Posterior vena cava (tissue), 2 donors: ENCODE data around the gene TRHDE. TPM values are rescaled to one million over a fixed set of nuclear protein-coding genes. Genes with fewer than 3 reads are reported as not detected.
"Not testable (repeated sequence)": the region's sequence is repeated elsewhere in the genome, so short reads cannot be mapped to it uniquely, and the experiment has no call there.

ENCODE experiments used
- DNase-seq: peaks from one replicate; pipeline ENCODE4 v3.0.0-alpha.2; 2020; ENCODE audit warnings: low spot score
- intact Hi-C, 2 donors: fragments of 100-400 bp; cut with DNase I; formaldehyde crosslinking; loops; one replicate each; pipeline versions ENCODE4 v1.14.1 to v1.14.2; 2022 to 2023
- total RNA-seq, 2 donors: library from RNA; stranded (reverse); fragmentation: NEBNext Ultra II Directional; extraction: Animal tissue kit (Norgen Biotek cat#: 25700); gene quantifications; one replicate each; pipeline ENCODE4 v1.2.1, GENCODE V29; 2021
- donor health status: DM: yes; HTN: yes; CAD: no.
- donor health status: DM: yes; HTN: yes; CAD: no.

The TRHDE gene
- total RNA-seq, 2 donors from 2014 or later = 3.1 to 4.8 TPM

DNA sequence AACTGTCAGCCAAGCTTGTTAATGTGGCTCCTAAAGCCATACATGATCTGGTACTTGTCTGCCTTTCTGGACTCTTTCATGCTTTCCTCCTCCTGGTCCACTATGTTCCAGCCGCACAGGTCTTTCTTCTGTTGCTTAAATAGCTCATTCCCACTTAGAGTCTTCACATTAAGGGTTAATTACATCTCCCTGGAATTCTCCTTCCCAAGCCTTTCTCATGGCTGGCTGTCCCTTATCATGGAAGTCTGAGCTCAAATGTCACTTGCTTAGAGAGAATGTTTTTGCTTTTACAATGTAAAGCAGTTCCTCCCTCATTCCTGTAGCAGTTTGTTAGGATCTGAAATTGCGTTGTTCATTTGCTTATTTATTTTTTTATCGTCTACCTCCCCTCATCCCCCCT lies 199.6 kb downstream of the TRHDE start:
- intact Hi-C loops = no loop called here
- DNase-seq = no peak

DNA sequence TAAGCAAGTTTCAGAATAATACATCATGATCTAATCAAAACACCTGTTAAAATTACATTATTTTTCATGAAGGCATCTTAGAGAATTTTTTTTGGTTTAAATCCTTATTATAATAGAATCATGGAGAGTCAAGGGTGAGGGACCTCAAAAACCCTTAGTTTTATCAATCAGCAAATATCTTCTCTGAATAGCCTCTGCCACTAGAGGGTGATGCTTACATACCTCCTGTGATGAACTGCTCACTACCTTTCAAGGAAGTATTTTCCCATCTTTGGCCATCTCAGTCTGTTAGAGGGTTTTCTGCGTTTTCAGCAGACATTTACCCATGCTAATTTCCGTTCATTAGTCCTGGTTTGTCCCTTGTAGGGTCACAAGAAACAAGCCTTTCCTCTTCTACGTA lies 200.2 kb downstream of the TRHDE start:
- intact Hi-C loops = no loop called here
- no peak for DNase-seq

DNA sequence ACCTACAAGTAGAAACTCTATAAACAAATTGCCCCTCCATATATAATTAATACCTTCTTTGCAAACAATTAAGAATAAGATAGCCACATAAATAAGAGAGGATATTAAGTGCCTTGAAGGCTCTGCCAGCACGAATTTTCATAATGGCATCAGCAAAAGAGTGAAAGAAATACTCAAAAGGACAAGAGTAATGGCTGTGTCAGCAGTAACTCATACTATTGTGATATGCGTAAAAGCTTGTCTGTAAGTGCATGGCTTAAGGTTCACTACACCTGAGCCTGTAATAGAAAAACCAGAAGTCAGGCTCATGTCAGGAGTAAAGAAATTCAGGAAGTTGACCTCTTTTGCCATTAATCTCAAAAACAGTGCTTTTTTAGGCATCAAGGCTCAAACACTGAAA lies 204.1 kb downstream of the TRHDE start:
- DNase-seq = no peak
- intact Hi-C loops = no loop called here

DNA sequence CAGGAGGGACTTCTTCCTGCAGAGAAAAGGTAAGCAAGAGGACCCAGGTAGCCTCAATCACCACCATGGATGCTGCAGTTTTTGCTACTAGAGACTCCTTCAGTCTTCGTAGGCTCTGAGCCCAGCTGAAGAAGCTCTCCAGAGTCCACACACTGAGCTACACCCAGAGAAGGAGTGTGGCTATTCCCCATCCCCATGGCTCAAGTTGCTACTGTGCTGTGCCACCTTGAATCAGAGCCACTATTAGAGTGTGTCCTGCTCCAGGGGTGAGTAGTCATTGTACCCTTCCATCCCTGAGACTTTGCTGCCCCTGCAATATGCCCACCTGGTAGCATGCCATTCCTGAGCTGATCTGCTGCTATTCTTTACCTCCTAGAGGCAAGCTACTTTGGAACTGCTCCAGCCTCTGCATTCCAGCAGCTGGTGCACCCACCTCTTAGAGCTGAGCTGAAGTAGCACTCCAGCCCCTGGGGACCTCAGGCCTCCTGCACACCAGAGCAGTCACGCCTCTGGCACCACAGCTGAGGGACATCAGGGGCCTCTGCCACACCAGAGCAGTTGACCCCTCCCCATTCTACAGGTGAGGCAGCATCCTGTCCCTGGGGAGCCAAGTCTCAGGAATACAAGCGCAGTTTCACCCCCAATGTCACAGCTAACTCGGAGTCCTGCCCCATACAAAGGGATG lies 213.0 kb downstream of the TRHDE start:
- intact Hi-C loops = no loop called here

DNA sequence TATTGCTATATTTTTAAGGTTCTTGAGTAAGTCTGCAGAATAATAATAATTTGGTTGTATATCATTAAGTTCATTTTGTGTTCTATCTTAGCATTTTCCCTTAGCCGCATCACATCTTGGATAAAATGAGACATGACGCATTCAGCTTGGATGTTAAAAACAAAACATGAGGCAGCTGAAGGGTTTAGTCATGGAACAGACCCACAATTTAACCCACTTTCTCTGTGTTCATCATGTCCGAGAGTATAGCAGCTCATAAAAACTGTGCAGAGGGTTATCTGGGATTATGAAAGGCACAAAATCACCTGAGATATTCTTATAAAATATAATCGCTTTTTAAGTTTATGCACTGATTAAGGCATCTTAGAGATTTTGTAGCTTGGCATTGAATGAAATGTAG lies 219.3 kb downstream of the TRHDE start:
- intact Hi-C loops = no loop called here
- no peak for DNase-seq

More for the DNA sequence above, 213.0 kb downstream of the TRHDE start:
- DNase-seq = no peak

DNA sequence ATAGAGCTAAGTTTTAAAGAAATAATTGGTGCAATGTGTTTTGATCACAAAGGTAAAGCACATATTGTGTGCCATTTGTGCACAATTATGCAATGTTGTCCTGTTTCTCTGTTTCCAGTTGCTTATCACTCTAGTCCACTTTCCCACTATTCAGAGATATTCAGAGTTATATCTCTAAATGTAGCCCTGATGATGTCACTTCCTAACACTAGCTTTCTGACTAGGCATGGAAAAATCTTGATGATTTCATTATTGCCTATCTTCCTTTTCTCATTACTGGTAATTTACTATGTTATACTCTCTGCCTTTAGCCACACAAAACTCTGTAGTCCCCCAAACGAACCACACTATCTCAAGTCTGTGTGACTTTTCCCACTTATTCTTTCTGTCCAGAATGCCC lies 221.2 kb downstream of the TRHDE start:
- no peak for DNase-seq
- intact Hi-C loops = no loop called here

DNA sequence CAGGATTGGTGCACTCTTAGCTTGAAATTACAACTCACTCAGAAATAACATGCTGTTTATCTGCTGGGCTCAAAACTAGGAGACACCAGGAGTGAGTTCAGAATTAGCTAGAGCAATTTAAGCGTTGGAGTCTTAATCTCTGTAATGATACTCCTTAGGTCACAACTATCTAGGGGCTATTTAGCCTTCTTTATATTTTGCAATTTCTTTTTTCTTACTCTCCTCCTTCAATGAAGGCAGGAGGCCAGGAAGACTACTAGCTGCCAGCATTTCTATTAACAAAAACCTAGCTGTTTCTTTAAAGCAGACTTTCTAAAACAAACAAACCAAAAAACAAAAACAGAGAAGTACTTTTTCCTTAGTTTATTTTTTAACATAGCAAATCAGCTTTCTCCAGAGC lies 226.2 kb downstream of the TRHDE start:
- intact Hi-C loops = no loop called here
- no peak for DNase-seq

DNA sequence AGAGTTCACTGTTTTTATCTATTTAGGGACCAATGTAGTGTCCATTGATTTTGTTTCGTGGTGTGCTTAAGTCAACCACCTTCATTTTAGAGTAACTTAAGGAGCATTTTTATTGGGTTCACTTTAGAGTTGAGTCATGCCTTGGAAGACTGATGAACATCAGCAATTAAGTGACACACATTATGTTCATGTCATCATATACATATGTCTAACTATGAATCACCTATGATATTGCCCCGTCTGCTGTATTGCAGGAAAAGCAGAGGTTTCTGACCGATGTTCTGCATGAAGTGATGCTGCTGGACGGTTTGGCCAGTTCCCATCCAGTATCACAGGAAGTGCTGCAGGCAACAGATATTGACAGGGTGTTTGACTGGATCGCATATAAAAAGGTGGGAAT lies 227.1 kb downstream of the TRHDE start:
- intact Hi-C loops = no loop called here
- no peak for DNase-seq

DNA sequence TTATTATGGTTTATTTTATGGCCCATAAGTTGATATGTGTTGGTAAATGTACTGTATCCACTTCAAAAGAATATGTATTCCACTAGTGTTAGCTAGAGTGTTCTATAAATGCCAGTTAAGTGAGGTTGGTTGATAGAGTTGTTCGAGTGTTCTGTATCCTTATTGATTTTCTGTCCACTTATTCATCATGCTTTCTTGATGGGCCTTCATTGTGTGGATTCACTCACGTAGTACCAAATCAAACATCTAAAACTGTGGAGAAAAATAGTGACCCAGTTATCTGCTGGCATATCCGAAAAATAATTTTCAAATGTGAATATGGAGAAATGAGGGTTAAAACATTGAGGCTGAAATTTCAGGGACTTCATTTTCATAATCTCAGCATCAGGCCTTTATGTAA lies 230.4 kb downstream of the TRHDE start:
- no peak for DNase-seq
- intact Hi-C loops = no loop called here

DNA sequence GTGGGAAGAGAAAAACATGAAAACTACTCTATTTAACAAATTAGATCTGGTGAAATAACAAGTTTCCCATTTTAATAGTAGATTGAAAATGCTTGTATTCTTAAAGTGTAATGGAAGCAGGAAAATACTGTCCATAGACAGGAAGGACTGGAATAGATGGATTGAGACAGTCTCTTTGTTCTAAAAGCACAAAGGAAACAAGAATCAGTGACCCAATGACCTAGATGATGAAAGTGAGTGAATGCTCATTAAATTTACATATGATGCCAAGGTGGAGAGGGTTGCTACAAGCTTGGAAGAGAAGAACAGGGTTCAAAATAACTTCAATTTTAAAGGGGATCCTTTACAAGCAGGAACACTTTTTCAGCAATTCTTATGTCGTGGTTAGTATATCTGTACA lies 233.1 kb downstream of the TRHDE start:
- intact Hi-C loops = no loop called here

DNA sequence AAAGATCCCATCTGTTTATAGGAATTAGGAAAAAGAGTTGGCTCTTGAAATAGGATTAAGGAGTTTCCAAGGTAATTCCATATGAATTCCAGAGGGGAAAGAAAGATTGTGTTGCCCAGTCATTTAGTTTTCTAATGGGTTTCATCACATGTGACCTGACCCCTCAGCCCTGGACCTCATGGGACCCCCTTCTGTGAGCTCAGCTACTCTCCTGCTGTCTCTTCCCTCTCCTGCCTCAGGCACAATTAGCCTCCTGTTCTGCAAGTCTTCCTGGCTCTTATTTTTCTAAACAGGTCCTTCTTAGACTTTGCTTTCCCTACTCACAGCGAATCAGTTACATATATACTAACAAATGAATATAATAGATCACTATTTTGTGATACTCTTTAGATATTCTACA lies 237.7 kb downstream of the TRHDE start:
- DNase-seq = no peak
- intact Hi-C loops = no loop called here

More for the DNA sequence above, 233.1 kb downstream of the TRHDE start:
- no peak for DNase-seq

DNA sequence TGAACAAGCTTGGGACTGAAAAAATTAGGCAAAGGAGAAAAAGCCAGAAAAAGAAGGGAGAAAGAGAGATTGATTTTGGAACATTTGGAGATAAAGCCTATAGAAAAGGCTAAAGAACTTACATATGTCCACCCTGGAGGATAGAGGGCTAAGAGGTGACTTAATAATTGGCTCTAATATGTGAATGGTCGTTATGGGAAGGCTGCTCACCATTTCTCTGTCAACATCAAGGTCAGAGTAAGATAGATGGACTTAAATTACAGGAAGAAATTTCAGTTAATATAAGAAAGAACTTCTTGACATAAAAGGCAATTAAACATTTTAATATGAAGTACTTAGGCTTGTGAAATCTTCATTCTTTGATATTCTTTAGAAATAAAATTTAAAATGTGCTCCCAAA lies 238.6 kb downstream of the TRHDE start:
- intact Hi-C loops = no loop called here
- no peak for DNase-seq

DNA sequence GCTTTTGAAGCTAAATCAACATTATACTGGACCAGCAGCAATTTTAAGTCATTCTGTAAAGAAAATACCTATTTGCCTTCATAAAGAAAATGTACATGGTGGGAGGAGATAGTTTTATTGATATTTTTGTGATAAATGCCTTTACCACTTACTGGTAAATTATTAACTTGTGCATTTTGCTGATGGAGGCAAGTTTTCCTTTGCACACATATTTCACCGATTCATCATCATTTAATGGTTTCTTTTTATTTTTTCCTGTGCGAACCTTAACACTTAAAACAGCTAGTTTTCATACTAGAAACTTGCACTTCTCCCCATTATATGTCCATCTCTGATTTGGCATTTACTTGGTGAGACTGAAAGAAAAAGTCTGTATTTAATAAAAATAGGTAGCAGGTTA lies 239.3 kb downstream of the TRHDE start:
- no peak for DNase-seq
- intact Hi-C loops = no loop called here

DNA sequence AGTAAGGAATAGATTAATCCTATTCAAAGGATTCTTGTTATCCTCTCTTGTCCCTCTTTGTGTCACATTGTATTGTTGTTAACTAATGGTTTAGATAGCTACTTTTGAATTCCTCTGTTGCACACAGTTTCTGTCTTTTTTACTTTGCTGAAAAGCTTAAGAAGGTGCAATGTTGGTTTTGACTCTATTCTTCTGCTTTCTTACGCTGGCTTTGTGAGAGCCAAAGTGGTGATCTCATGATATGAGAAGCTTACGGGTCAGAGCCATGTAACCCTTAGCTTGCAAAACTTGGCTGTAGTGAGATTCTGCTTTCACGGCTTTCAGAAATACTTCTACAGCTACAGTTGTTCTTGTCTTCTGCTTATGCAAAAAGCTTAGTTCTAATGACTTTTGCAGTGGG lies 239.7 kb downstream of the TRHDE start:
- intact Hi-C loops = no loop called here

DNA sequence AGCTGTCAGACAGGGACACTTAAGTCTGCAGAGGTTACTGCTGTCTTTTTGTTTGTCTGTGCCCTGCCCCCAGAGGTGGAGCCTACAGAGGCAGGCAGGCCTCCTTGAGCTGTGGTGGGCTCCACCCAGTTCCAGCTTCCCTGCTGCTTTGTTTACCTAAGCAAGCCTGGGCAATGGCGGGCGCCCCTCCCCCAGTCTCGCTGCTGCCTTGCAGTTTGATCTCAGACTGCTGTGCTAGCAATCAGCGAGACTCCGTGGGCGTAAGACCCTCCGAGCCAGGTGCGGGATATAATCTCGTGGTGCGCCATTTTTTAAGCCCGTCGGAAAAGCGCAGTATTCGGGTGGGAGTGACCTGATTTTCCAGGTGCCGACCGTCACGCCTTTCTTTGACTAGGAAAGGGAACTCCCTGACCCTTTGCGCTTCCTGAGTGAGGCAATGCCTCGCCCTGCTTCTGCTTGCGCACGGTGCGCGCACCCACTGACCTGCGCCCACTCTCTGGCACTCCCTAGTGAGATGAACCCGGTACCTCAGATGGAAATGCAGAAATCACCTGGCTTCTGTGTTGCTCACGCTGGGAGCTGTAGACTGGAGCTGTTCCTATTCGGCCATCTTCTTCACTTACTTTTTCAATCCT lies 248.0 kb downstream of the TRHDE start:
- DNase-seq, intact Hi-C loops: not testable (repeated sequence)

More for the DNA sequence above, 239.7 kb downstream of the TRHDE start:
- no peak for DNase-seq

DNA sequence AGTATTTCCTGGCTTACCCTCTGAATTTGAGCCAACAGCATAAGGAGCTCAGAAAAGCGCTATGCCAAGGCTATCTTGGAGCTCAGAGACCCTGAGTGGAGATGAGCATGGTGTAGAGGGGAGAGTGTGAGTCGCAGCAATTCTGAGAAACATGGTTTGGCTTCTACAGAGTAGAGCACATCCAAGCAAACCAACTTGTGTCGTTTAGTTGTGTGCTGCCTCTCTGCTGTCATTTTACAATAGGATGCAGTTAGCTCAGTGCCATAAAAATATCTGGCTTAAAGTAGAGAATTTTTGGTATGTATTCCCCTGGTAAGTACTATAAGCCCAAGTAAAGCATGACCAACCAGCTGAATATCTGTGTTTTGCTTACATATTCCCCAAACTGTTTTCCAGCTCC lies 249.2 kb downstream of the TRHDE start:
- DNase-seq = no peak
- intact Hi-C loops = no loop called here

DNA sequence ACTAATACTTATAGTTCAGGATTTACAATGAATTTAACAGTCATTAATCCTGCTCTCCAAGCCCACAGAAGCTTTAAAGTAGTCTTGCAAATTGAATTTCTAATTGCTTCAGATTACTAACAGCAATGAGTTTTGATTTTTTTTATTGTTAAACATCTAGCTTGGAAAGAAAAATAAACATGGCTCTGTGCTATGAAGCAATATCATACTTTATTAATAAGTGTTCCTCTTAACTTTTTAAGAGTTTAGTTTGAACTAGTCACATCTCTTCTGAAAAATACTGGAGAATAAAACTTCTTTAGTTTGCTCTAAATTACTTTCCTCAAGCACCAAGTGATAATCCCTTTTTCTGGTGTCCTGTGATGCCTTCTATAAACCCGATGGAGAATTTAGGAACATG lies 250.2 kb downstream of the TRHDE start:
- no peak for DNase-seq

DNA sequence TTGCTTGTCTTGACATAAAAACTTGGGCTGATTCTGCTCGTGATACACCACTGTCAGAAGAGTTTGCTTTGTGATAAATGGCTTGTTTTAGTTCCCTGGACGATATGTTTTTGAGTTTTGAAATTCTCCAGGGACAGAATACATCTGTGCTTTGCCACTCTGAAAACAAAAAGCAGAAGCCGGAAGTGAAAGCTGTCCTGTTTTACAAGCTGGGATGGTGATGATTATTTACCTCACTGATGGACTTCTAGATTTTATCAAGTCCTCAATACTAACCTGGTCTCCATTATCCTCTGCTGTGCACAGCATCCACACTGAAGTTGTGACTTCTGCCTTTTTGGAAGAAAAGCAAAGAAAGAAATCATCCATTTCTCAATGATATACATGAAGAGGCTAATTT lies 251.6 kb downstream of the TRHDE start:
- intact Hi-C loops = no loop called here
- DNase-seq = no peak

More for the DNA sequence above, 250.2 kb downstream of the TRHDE start:
- intact Hi-C loops = no loop called here

DNA sequence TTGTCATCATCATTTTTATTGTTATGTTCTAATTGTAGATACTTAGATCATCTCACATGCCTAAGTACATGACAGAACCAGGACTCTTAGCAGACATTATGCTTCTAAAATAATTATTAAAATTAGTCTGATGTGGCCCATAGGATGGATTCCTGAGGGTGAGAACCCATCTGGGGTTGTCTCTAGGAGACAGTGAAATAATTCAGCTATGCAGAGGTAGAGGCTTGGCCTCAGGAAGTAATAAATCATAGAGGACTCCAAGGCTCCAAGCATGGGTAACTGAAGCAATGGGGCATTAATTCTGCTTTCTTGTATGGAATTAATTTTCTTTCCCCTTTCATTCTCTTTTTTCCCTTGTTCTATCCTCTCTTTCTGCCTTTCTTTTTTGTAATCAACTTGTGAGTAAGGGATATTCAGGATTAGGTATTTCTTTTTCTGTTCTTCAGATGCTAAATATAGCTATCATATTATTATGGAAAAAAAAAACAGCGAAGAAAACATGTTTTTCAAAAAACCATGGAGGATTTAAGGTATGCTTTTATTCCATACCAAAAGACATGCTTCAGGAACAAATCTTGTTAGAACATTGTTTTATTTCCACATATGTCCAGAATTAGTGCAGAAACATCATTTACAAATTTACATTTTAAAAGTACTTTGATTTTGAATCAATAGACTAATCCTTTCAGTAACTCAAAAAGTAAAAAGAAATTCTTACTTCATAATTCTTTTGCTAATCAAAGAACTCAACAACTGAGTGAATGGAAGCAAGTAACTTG lies 263.2 kb downstream of the TRHDE start:
- DNase-seq = no peak
- intact Hi-C loops = no loop called here

DNA sequence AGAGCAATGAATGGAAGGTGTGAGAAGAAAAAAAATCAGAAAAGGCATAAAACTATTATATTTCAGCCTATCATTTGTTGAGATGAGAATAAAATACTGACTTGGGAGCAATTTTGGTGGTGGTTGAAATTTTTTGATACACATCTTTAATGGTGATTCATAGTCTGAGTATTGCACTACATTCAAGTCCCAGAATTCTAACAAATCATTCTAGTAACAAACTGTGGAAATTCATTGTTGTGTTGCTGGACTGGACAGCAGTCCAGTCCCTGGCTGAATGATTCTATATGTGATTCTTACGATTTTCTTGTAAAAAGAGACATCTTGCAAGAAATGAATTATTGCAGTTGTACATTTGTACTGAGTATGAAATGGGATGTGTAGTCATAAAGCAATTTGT lies 268.6 kb downstream of the TRHDE start:
- DNase-seq = no peak
- intact Hi-C loops = no loop called here
